ENCODE data around the gene KBTBD13. TPM values are rescaled to one million over a fixed set of nuclear protein-coding genes. Genes with fewer than 3 reads are reported as not detected.
"Not testable (repeated sequence)": the region's sequence is repeated elsewhere in the genome, so short reads cannot be mapped to it uniquely, and the experiment has no call there.

KBTBD13 gene
- total RNA-seq, 3 donors from 2014 or later (not counting 1 experiment from before 2014, with no cell fraction given), result not detected

DNA sequence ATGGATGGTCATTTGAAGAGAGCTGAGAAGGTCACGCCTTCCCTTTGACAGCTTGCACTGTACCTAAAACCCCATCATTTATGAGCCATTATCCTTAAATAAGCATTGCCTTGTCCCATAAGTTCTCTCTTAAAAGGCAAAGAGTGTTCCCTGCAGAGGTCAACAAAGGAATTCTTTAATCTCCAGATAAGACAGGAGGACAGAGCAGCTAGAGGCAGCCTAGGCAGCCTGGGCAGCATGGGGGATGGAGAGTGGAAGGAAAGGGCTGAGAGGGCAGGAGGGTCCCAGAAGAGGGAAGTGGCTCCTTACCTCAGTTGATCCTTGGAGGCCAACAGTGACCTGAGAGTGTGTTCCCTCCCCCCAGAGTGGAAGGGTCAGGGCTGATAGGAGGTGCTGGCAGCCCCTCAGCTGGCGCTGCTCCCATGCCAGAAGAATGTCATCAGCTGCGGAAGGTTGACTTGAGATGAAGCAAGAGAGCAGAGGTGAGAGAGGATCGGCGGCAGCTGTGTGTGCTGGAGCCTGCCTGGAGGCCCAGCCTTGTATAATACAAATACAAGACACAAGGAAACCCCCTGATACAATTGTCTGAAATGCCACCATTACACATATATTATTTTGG is 12.8 kb downstream of the KBTBD13 start:
- no peak overlapping the region for H3K27ac Mint-ChIP-seq
- ATAC-seq, result no peak

DNA sequence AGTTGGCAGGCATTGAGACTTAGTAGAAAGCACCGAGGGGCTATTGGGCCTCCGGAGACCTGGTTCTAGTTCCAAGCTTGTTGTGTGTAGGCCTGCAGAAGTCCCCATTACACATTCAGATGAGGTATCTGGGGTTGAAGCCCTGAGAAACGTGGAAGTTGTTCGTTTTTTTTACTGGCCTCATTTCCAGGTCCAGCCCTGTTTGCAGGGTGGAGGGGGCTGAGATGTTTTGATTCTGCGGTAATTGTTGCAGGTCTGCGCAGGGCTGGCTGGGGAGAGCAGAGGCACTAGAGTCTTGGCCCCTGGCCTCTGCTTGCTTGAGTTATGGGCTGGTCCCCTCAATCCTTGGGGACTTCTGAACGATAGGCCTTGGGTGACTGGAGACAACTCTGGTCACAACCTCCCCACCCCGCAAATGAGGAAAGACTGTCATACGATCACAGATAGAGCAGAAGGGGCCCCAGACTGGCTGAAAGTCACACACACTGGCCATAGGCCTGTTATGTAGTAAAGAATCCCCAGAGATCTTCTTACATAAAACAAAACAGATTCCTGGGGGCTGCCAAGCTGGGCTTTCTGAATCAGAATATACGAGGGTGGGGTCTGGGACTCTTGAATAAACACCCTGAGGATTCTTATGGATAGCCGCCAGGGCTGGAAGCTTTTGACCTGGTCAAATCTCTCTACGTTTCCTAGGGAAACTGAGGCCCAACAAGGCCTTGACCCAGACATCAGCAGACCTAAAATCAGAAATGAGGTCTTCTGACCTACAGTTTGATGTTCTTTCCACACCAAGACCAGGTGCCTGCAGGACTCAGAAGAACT is 15.6 kb downstream of the KBTBD13 start:
- no peak overlapping the region for H3K27ac Mint-ChIP-seq
- H3K4me1 ChIP-seq (ENCODE audit: control insufficient read depth, insufficient read depth, low read length), result no peaks in the 10 kb centered on the region
- H3K27me3 Mint-ChIP-seq (ENCODE audit: low read depth in 2 of 2), result no peaks in the 10 kb centered on the region
- no peaks in the 10 kb centered on the region for H3K9me3 Mint-ChIP-seq
- intact Hi-C loops (cut with micrococcal nuclease), result no loop called here
- no peaks in the 10 kb centered on the region for H3K4me1 Mint-ChIP-seq
- TF ChIP-seq, protein P1, sequence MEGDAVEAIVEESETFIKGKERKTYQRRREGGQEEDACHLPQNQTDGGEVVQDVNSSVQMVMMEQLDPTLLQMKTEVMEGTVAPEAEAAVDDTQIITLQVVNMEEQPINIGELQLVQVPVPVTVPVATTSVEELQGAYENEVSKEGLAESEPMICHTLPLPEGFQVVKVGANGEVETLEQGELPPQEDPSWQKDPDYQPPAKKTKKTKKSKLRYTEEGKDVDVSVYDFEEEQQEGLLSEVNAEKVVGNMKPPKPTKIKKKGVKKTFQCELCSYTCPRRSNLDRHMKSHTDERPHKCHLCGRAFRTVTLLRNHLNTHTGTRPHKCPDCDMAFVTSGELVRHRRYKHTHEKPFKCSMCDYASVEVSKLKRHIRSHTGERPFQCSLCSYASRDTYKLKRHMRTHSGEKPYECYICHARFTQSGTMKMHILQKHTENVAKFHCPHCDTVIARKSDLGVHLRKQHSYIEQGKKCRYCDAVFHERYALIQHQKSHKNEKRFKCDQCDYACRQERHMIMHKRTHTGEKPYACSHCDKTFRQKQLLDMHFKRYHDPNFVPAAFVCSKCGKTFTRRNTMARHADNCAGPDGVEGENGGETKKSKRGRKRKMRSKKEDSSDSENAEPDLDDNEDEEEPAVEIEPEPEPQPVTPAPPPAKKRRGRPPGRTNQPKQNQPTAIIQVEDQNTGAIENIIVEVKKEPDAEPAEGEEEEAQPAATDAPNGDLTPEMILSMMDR (IDR thresholded peaks at IDR 0.05), result no peak
- H3K27me3 ChIP-seq (ENCODE audit: control insufficient read depth, insufficient read depth, low read length), result no peaks in the 10 kb centered on the region
- no peak for ATAC-seq
- no peak overlapping the region for H3K27ac ChIP-seq (ENCODE audit: low read length)
- no peaks in the 10 kb centered on the region for H3K36me3 Mint-ChIP-seq
- DNase-seq, result no peak
- no peak overlapping the region for H3K4me3 Mint-ChIP-seq
- no peaks in the 10 kb centered on the region for H3K9me3 ChIP-seq (ENCODE audit: control insufficient read depth, insufficient read depth, low read length)
- WGBS (ENCODE audit: insufficient coverage), result 94% methylated on average over 12 of the region's 12 CpGs
- no peaks in the 10 kb centered on the region for H3K36me3 ChIP-seq (ENCODE audit: control insufficient read depth, insufficient read depth, low read length)
- H3K4me3 ChIP-seq (ENCODE audit: low read length), result no peak overlapping the region

More for the DNA sequence above, 12.8 kb downstream of the KBTBD13 start:
- Histone ChIP-seq H3K9me3 (ENCODE audit: control insufficient read depth, insufficient read depth, low read length) (no peaks in the 10 kb centered on the region), H3K4me3 (ENCODE audit: low read length) (no peak overlapping the region), H3K36me3 (ENCODE audit: control insufficient read depth, insufficient read depth, low read length) (no peaks in the 10 kb centered on the region), H3K27ac (ENCODE audit: low read length) (no peak overlapping the region), H3K27me3 (ENCODE audit: control insufficient read depth, insufficient read depth, low read length) (peaks cover 2% of the 10 kb centered on the region), H3K4me1 (ENCODE audit: control insufficient read depth, insufficient read depth, low read length) (no peaks in the 10 kb centered on the region)
- Mint-ChIP-seq H3K27me3 (ENCODE audit: low read depth in 2 of 2) (peaks cover 3 to 5% of the 10 kb centered on the region in 2 donors), H3K36me3 (no peaks in the 10 kb centered on the region), H3K9me3 (no peaks in the 10 kb centered on the region), H3K4me3 (no peak overlapping the region), H3K4me1 (peaks cover 0 to 10% of the 10 kb centered on the region in 2 donors)
- intact Hi-C loops (cut with micrococcal nuclease), result no loop called here
- TF ChIP-seq, protein P1 (IDR thresholded peaks at IDR 0.05), result no peak
- DNase-seq, result no peak
- WGBS (ENCODE audit: insufficient coverage), result 97% methylated on average over 4 of the region's 5 CpGs

DNA sequence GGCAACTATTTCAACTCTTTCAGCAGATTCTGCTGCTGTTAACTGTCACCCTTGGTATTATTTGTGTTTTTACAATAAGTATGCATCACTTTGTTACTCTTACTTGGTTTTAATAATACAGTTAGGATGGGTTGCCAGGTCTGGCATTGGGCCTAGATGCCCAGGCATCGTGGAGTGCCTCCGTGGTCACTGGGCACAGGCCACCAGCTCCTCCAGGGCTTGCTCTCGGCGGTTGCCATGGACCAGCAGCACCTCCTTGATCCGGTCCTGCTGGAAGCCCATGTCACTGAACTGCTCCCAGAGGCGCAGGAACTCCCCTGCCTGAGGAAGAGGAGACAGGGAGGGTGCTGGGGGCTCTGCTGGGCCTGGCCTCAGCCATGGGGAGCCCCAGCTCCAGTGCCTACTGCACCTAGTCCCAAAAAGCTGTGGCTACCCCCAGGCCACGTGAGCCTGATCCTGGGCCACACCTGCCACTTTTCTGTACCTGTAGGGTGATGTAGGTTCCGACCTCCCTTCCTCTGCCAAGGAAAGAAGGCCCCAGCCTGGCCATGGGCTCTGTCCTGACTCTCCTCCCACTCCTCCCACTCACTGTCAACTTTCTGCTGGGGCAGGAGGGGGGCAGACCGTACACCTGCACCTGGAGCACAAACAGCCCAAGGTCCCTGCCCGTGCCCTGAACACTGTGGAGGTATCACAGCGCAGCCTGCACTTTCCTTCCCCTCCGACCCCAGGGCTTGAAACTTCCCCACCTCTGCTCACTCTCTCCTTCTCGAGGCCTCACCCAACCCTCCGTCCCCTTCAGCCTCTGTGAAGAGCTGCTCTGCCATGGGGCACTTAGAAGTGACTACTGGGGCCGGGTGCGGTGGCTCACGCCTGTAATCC is 16.6 kb downstream of the KBTBD13 start:
- WGBS (ENCODE audit: insufficient coverage), result 95% methylated on average over 17 of the region's 17 CpGs
- no peaks in the 10 kb centered on the region for H3K36me3 Mint-ChIP-seq
- H3K9me3 ChIP-seq (ENCODE audit: control insufficient read depth, insufficient read depth, low read length), result no peaks in the 10 kb centered on the region
- intact Hi-C loops (cut with micrococcal nuclease), result no loop called here
- H3K4me1 ChIP-seq (ENCODE audit: control insufficient read depth, insufficient read depth, low read length), result no peaks in the 10 kb centered on the region
- ATAC-seq, result no peak
- no peaks in the 10 kb centered on the region for H3K27me3 Mint-ChIP-seq (ENCODE audit: low read depth in 2 of 2)
- H3K4me3 Mint-ChIP-seq, result no peak overlapping the region
- H3K27ac ChIP-seq (ENCODE audit: low read length), result no peak overlapping the region
- no peaks in the 10 kb centered on the region for H3K9me3 Mint-ChIP-seq
- TF ChIP-seq, protein P1 (IDR thresholded peaks at IDR 0.05), result no peak
- peaks cover 0 to 3% of the 10 kb centered on the region in 2 donors for H3K4me1 Mint-ChIP-seq
- no peak for DNase-seq
- H3K27ac Mint-ChIP-seq, result no peak overlapping the region
- no peaks in the 10 kb centered on the region for H3K27me3 ChIP-seq (ENCODE audit: control insufficient read depth, insufficient read depth, low read length)
- H3K36me3 ChIP-seq (ENCODE audit: control insufficient read depth, insufficient read depth, low read length), result peaks cover 6% of the 10 kb centered on the region
- no peak overlapping the region for H3K4me3 ChIP-seq (ENCODE audit: low read length)

DNA sequence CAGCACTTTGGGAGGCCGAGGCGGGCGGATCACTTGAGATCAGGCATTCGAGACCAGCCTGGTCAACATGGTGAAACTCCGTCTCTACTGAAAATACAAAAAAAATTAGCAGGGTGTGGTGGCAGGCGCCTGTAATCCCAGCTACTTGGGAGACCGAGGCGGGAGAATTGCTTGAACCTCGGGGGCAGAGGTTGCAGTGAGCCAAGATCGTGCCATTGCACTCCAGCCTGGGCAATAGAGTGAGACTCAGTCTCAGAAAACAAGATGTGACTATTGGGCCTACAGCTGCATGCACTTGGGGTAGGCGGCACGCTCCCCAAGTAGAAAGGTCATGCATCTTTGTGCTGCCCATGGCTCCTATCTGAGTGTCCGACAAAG is 17.2 kb downstream of the KBTBD13 start:
- H3K4me1 Mint-ChIP-seq; intact Hi-C loops (cut with micrococcal nuclease): not testable (repeated sequence)
- 97% methylated on average over 13 of the region's 13 CpGs for WGBS (ENCODE audit: insufficient coverage)

More for the DNA sequence above, 17.2 kb downstream of the KBTBD13 start:
- not testable (repeated sequence) for H3K4me3 ChIP-seq (ENCODE audit: low read length); H3K9me3 Mint-ChIP-seq; H3K27me3 Mint-ChIP-seq (ENCODE audit: low read depth in 2 of 2); H3K27me3 ChIP-seq (ENCODE audit: control insufficient read depth, insufficient read depth, low read length); H3K9me3 ChIP-seq (ENCODE audit: control insufficient read depth, insufficient read depth, low read length); H3K36me3 Mint-ChIP-seq; ATAC-seq; H3K4me1 ChIP-seq (ENCODE audit: control insufficient read depth, insufficient read depth, low read length); H3K27ac Mint-ChIP-seq; H3K4me3 Mint-ChIP-seq; H3K27ac ChIP-seq (ENCODE audit: low read length); DNase-seq
- peaks cover 12% of the 10 kb centered on the region for H3K36me3 ChIP-seq (ENCODE audit: control insufficient read depth, insufficient read depth, low read length)

Measured in natural killer cell (primary cell).